WTC11 (cell line): ENCODE results near the gene GRM7.

Experiments used
- FOXP1 ChIP-seq: sonication (generic); formaldehyde crosslinking; IDR thresholded peaks from 2 replicates; pipeline ENCODE4 v1.8.0; 2022; ENCODE audit warnings: missing genetic modification reagents, mild to moderate bottlenecking, moderate library complexity, borderline replicate concordance
- FOXP4 ChIP-seq: sonication (generic); formaldehyde crosslinking; IDR thresholded peaks from 2 replicates; pipeline ENCODE4 v1.8.0; 2022; ENCODE audit warnings: mild to moderate bottlenecking, missing genetic modification reagents
- JUN ChIP-seq: sonication (generic); formaldehyde crosslinking; IDR thresholded peaks from 2 replicates; pipeline ENCODE4 v1.8.0; 2023; ENCODE audit warnings: mild to moderate bottlenecking, missing genetic modification reagents
- KAT7 ChIP-seq: sonication (generic); formaldehyde crosslinking; IDR thresholded peaks from 2 replicates; pipeline ENCODE4 v1.8.1; 2023; ENCODE audit warnings: missing genetic modification reagents, mild to moderate bottlenecking, borderline replicate concordance
- NR1H2 ChIP-seq: sonication (generic); formaldehyde crosslinking; IDR thresholded peaks from 2 replicates; pipeline ENCODE4 v1.9.0; 2021; ENCODE audit warnings: mild to moderate bottlenecking, moderate library complexity, missing genetic modification reagents
- SP1 ChIP-seq: sonication (generic); formaldehyde crosslinking; conservative IDR thresholded peaks from 2 replicates; pipeline ENCODE4 v1.8.1; 2022; ENCODE audit warnings: missing genetic modification reagents
- ZNF138 ChIP-seq: sonication (generic); formaldehyde crosslinking; conservative IDR thresholded peaks from 2 replicates; pipeline ENCODE4 v1.8.1; 2022; ENCODE audit warnings: mild to moderate bottlenecking, moderate library complexity, missing genetic modification reagents
- ZNF317 ChIP-seq: sonication (generic); formaldehyde crosslinking; IDR thresholded peaks from 2 replicates; pipeline ENCODE4 v1.8.1; 2023; ENCODE audit warnings: low read depth, mild to moderate bottlenecking, moderate library complexity, missing genetic modification reagents, borderline replicate concordance
- TF ChIP-seq, protein P1 (sequence below): fragments of 200-600 bp; IDR thresholded peaks from 2 replicates; pipeline ENCODE4 v1.8.0; 2022; ENCODE audit warnings: antibody characterized with exemption
- TF ChIP-seq, protein P2 (sequence below): fragments of 250-450 bp; sonication (Bioruptor Pico); IDR thresholded peaks from 2 replicates; pipeline ENCODE4 v1.9.0; 2021; ENCODE audit warnings: mild to moderate bottlenecking
- TF ChIP-seq, protein P3 (sequence below): sonication (generic); formaldehyde crosslinking; IDR thresholded peaks from 2 replicates; pipeline ENCODE4 v1.8.1; 2022; ENCODE audit warnings: low read depth, missing genetic modification reagents, borderline replicate concordance

GRCh38 chr3:7288133-7288532, 427.2 kb downstream of the GRM7 start:
- TF ChIP-seq, protein P1, sequence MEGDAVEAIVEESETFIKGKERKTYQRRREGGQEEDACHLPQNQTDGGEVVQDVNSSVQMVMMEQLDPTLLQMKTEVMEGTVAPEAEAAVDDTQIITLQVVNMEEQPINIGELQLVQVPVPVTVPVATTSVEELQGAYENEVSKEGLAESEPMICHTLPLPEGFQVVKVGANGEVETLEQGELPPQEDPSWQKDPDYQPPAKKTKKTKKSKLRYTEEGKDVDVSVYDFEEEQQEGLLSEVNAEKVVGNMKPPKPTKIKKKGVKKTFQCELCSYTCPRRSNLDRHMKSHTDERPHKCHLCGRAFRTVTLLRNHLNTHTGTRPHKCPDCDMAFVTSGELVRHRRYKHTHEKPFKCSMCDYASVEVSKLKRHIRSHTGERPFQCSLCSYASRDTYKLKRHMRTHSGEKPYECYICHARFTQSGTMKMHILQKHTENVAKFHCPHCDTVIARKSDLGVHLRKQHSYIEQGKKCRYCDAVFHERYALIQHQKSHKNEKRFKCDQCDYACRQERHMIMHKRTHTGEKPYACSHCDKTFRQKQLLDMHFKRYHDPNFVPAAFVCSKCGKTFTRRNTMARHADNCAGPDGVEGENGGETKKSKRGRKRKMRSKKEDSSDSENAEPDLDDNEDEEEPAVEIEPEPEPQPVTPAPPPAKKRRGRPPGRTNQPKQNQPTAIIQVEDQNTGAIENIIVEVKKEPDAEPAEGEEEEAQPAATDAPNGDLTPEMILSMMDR: no peak
- TF ChIP-seq FOXP4 (CRISPR knock-in tag) (no peak), FOXP1 (CRISPR knock-in tag) (no peak), JUN (no peak), NR1H2 (CRISPR knock-in tag) (no peak), ZNF317 (CRISPR knock-in tag) (no peak), SP1 (CRISPR knock-in tag) (no peak), ZNF138 (no peak), KAT7 (CRISPR knock-in tag) (no peak)
- TF ChIP-seq, protein P2, sequence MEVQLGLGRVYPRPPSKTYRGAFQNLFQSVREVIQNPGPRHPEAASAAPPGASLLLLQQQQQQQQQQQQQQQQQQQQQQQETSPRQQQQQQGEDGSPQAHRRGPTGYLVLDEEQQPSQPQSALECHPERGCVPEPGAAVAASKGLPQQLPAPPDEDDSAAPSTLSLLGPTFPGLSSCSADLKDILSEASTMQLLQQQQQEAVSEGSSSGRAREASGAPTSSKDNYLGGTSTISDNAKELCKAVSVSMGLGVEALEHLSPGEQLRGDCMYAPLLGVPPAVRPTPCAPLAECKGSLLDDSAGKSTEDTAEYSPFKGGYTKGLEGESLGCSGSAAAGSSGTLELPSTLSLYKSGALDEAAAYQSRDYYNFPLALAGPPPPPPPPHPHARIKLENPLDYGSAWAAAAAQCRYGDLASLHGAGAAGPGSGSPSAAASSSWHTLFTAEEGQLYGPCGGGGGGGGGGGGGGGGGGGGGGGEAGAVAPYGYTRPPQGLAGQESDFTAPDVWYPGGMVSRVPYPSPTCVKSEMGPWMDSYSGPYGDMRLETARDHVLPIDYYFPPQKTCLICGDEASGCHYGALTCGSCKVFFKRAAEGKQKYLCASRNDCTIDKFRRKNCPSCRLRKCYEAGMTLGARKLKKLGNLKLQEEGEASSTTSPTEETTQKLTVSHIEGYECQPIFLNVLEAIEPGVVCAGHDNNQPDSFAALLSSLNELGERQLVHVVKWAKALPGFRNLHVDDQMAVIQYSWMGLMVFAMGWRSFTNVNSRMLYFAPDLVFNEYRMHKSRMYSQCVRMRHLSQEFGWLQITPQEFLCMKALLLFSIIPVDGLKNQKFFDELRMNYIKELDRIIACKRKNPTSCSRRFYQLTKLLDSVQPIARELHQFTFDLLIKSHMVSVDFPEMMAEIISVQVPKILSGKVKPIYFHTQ (CRISPR knock-in tag): no peak
- TF ChIP-seq, protein P3, sequence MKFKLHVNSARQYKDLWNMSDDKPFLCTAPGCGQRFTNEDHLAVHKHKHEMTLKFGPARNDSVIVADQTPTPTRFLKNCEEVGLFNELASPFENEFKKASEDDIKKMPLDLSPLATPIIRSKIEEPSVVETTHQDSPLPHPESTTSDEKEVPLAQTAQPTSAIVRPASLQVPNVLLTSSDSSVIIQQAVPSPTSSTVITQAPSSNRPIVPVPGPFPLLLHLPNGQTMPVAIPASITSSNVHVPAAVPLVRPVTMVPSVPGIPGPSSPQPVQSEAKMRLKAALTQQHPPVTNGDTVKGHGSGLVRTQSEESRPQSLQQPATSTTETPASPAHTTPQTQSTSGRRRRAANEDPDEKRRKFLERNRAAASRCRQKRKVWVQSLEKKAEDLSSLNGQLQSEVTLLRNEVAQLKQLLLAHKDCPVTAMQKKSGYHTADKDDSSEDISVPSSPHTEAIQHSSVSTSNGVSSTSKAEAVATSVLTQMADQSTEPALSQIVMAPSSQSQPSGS (CRISPR knock-in tag): no peak
